ENCODE results near the gene VKORC1. TPM values are rescaled to one million over a fixed set of nuclear protein-coding genes. Genes with fewer than 3 reads are reported as not detected.

The VKORC1 gene
- total RNA-seq, 1 experiment from 2014 or later: 98.3 TPM

- Histone ChIP-seq H3K9me3 (ENCODE audit: low read depth, low read length, poor library complexity, severe bottlenecking) (no peaks in the 10 kb centered on the region), H3K27ac (ENCODE audit: low read depth, low read length, poor library complexity, severe bottlenecking) (no peak overlapping the region), H3K4me1 (ENCODE audit: insufficient read depth, low read length, poor library complexity, severe bottlenecking) (no peaks in the 10 kb centered on the region), H3K27me3 (replicated peaks; ENCODE audit: insufficient read depth, low read depth, low read length, poor library complexity) (no peaks in the 10 kb centered on the region), H3K4me3 (ENCODE audit: low read depth, low read length, poor library complexity, severe bottlenecking) (no peak overlapping the region), H3K36me3 (ENCODE audit: insufficient read depth, low read length, poor library complexity, severe bottlenecking) (peaks cover 23% of the 10 kb centered on the region)
- no peak for TF ChIP-seq CTCF (conservative IDR thresholded peaks at IDR 0.05; ENCODE audit: low read depth, low read length)
- no peak for TF ChIP-seq EZH2 (IDR thresholded peaks at IDR 0.05; ENCODE audit: borderline replicate concordance, low read depth, low read length, poor library complexity, severe bottlenecking)
- ChIA-PET CTCF (no interaction called here), POLR2A (ENCODE audit: low non-redundant PET) (no interaction called here)
- no peak for DNase-seq (ENCODE audit: low spot score)
- intact Hi-C loops (cut with micrococcal nuclease; ENCODE audit: unreplicated experiment): loop anchor here (10.0 kb wide), 1 partner anchor 790 kb away; the partner anchor contains the start of gene ZNF267
- BruUV-seq (replicated peaks): no TSS peak
Observed at GRCh38 chr16:31084584-31085302, 9.9 kb downstream of the VKORC1 start.

GRCh38 chr16:31083981-31084380, 10.6 kb downstream of the VKORC1 start:
- H3K4me3 ChIP-seq (ENCODE audit: low read depth, low read length, poor library complexity, severe bottlenecking): no peak overlapping the region
- no peaks in the 10 kb centered on the region for H3K9me3 ChIP-seq (ENCODE audit: low read depth, low read length, poor library complexity, severe bottlenecking)
- CTCF ChIA-PET: no interaction called here
- no peak for DNase-seq (ENCODE audit: low spot score)
- no peaks in the 10 kb centered on the region for H3K27me3 ChIP-seq (replicated peaks; ENCODE audit: insufficient read depth, low read depth, low read length, poor library complexity)
- POLR2A ChIA-PET (ENCODE audit: low non-redundant PET): no interaction called here
- no TSS peak for BruUV-seq (replicated peaks)
- H3K4me1 ChIP-seq (ENCODE audit: insufficient read depth, low read length, poor library complexity, severe bottlenecking): no peaks in the 10 kb centered on the region
- peaks cover 27% of the 10 kb centered on the region for H3K36me3 ChIP-seq (ENCODE audit: insufficient read depth, low read length, poor library complexity, severe bottlenecking)
- no peak for TF ChIP-seq CTCF (conservative IDR thresholded peaks at IDR 0.05; ENCODE audit: low read depth, low read length)
- TF ChIP-seq EZH2 (IDR thresholded peaks at IDR 0.05; ENCODE audit: borderline replicate concordance, low read depth, low read length, poor library complexity, severe bottlenecking): no peak
- no peak overlapping the region for H3K27ac ChIP-seq (ENCODE audit: low read depth, low read length, poor library complexity, severe bottlenecking)
- intact Hi-C loops (cut with micrococcal nuclease; ENCODE audit: unreplicated experiment): loop anchor here (10.0 kb wide), 1 partner anchor 791 kb away; the partner anchor contains the start of gene ZNF267

- Histone ChIP-seq H3K27ac (ENCODE audit: low read depth, low read length, poor library complexity, severe bottlenecking) (no peak overlapping the region), H3K4me3 (ENCODE audit: low read depth, low read length, poor library complexity, severe bottlenecking) (no peak overlapping the region), H3K27me3 (replicated peaks; ENCODE audit: insufficient read depth, low read depth, low read length, poor library complexity) (no peaks in the 10 kb centered on the region), H3K36me3 (ENCODE audit: insufficient read depth, low read length, poor library complexity, severe bottlenecking) (peaks cover 31% of the 10 kb centered on the region), H3K4me1 (ENCODE audit: insufficient read depth, low read length, poor library complexity, severe bottlenecking) (no peaks in the 10 kb centered on the region), H3K9me3 (ENCODE audit: low read depth, low read length, poor library complexity, severe bottlenecking) (no peaks in the 10 kb centered on the region)
- intact Hi-C loops (cut with micrococcal nuclease; ENCODE audit: unreplicated experiment): loop anchor here (10.0 kb wide), 1 partner anchor 791 kb away; the partner anchor contains the start of gene ZNF267
- no peak for TF ChIP-seq CTCF (conservative IDR thresholded peaks at IDR 0.05; ENCODE audit: low read depth, low read length)
- TF ChIP-seq EZH2 (IDR thresholded peaks at IDR 0.05; ENCODE audit: borderline replicate concordance, low read depth, low read length, poor library complexity, severe bottlenecking): no peak
- no TSS peak for BruUV-seq (replicated peaks)
- CTCF ChIA-PET: no interaction called here
- POLR2A ChIA-PET (ENCODE audit: low non-redundant PET): interaction anchor here (0.6 kb wide), 1 partner anchor 18 kb away, joined by 4 read pairs; no protein-coding TSS in a partner anchor
- DNase-seq (ENCODE audit: low spot score): no peak
Observed at GRCh38 chr16:31083556-31083955, 11.0 kb downstream of the VKORC1 start.

Data from A673 (cell line).